ENCODE results near the gene ODAD4. TPM values are rescaled to one million over a fixed set of nuclear protein-coding genes. Genes with fewer than 3 reads are reported as not detected.

ODAD4 gene
- total RNA-seq, 1 donor from 2014 or later: 1.0 TPM

- Histone ChIP-seq H3K9me3 (no peaks in the 10 kb centered on the region), H3K27me3 (no peaks in the 10 kb centered on the region), H3K27ac (no peak overlapping the region), H3K4me3 (no peak overlapping the region), H3K4me1 (peaks cover 4% of the 10 kb centered on the region), H3K36me3 (peaks cover 97% of the 10 kb centered on the region)
- DNase-seq (no peak), ATAC-seq (no peak)
- TF ChIP-seq, protein P1, sequence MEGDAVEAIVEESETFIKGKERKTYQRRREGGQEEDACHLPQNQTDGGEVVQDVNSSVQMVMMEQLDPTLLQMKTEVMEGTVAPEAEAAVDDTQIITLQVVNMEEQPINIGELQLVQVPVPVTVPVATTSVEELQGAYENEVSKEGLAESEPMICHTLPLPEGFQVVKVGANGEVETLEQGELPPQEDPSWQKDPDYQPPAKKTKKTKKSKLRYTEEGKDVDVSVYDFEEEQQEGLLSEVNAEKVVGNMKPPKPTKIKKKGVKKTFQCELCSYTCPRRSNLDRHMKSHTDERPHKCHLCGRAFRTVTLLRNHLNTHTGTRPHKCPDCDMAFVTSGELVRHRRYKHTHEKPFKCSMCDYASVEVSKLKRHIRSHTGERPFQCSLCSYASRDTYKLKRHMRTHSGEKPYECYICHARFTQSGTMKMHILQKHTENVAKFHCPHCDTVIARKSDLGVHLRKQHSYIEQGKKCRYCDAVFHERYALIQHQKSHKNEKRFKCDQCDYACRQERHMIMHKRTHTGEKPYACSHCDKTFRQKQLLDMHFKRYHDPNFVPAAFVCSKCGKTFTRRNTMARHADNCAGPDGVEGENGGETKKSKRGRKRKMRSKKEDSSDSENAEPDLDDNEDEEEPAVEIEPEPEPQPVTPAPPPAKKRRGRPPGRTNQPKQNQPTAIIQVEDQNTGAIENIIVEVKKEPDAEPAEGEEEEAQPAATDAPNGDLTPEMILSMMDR (IDR thresholded peaks at IDR 0.05): no peak
- intact Hi-C loops (cut with DNase I): no loop called here
Observed at GRCh38 chr17:41896726-41897125, 33.7 kb upstream of the ODAD4 start.

GRCh38 chr17:41901646-41902045 is 28.8 kb upstream of the ODAD4 start:
- ATAC-seq (no peak), DNase-seq (no peak)

DNA sequence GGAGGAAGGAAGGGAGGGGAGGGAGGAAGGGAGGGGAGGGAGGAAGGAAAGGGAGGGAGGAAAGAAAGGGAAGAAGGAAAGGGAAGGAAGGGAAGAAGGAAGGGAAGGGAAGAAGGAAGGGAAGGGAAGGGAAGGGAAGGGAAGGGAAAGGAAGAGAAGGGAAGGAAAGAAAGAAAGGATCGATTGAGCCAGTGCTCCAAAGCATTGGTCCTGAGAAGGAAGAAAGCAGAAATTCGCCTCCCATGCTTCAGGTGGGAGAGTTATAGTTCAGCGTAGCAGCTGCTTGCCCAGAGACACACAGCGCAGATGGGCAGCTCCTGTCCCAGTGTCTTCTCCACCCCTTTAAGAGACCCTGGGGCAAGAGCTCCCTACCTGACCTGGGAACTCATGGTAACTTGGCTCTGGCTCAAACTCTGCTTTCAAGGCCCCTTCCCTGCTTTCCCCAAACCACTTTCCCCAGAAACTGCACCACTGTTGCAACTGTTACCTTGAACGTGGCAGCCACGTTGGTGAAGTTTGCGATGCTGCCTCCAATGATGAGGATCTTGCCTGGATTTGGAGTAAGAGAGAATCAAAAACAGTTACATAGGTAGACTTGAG is 26.1 kb upstream of the ODAD4 start:
- intact Hi-C loops (cut with DNase I): no loop called here
- Histone ChIP-seq H3K9me3 (no peaks in the 10 kb centered on the region), H3K27me3 (no peaks in the 10 kb centered on the region), H3K27ac (no peak overlapping the region), H3K4me1 (no peaks in the 10 kb centered on the region), H3K4me3 (no peak overlapping the region), H3K36me3 (peaks cover 96% of the 10 kb centered on the region)
- no peak for DNase-seq
- TF ChIP-seq, protein P1 (IDR thresholded peaks at IDR 0.05): no peak
- no peak for ATAC-seq

More at GRCh38 chr17:41901646-41902045, 28.8 kb upstream of the ODAD4 start:
- Histone ChIP-seq H3K27me3 (no peaks in the 10 kb centered on the region), H3K27ac (no peak overlapping the region), H3K4me1 (no peaks in the 10 kb centered on the region), H3K4me3 (no peak overlapping the region), H3K36me3 (peaks cover 97% of the 10 kb centered on the region), H3K9me3 (no peaks in the 10 kb centered on the region)
- TF ChIP-seq, protein P1 (IDR thresholded peaks at IDR 0.05): no peak
- intact Hi-C loops (cut with DNase I): no loop called here

- H3K27me3 ChIP-seq: no peaks in the 10 kb centered on the region
- DNase-seq (no peak), ATAC-seq (no peak)
- H3K9me3 ChIP-seq: no peaks in the 10 kb centered on the region
- peaks cover 96% of the 10 kb centered on the region for H3K36me3 ChIP-seq
- intact Hi-C loops (cut with DNase I): no loop called here
- H3K27ac ChIP-seq: no peak overlapping the region
- no peak overlapping the region for H3K4me3 ChIP-seq
- TF ChIP-seq, protein P1 (IDR thresholded peaks at IDR 0.05): no peak
- H3K4me1 ChIP-seq: no peaks in the 10 kb centered on the region
Observed at GRCh38 chr17:41905172-41905571, 25.2 kb upstream of the ODAD4 start.

GRCh38 chr17:41906465-41907184 is 23.8 kb upstream of the ODAD4 start:
- intact Hi-C loops (cut with DNase I): no loop called here
- H3K27me3 ChIP-seq: no peaks in the 10 kb centered on the region
- no peaks in the 10 kb centered on the region for H3K9me3 ChIP-seq
- TF ChIP-seq, protein P1 (IDR thresholded peaks at IDR 0.05): no peak
- DNase-seq (no peak), ATAC-seq (no peak)
- no peak overlapping the region for H3K4me3 ChIP-seq
- no peaks in the 10 kb centered on the region for H3K4me1 ChIP-seq
- peaks cover 96% of the 10 kb centered on the region for H3K36me3 ChIP-seq
- no peak overlapping the region for H3K27ac ChIP-seq
